Measurements from ENCODE around the gene PSD4. TPM values are rescaled to one million over a fixed set of nuclear protein-coding genes. Genes with fewer than 3 reads are reported as not detected.

Gene PSD4
- total and polyA plus RNA-seq, 2 of the 8 experiments (the other 6 are each of a cell fraction or from before 2014, with no cell fraction given), result 0.53 to 1.2 TPM

DNA sequence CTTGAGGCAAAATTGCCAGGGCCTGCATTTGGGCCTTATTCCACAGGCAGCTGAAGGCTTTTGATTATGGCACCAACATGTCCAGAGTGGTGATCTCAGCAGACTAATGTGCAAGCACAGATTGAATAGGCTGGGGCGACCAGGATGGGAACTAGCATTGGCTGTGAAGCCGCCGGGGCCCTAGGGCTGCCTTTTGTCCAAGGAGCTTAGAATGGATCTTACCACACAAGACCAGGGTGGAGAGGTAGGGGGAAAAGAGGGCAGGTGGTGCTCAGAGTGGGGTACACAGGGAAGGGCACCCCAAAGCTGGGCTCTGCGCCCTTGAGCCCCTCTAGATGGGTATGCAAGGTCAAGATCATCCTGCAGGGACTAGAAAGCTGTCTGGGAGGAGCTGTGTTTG is 23.1 kb downstream of the PSD4 start:
- Histone ChIP-seq H2BK12ac (ENCODE audit: low read depth, low read length) (no peak overlapping the region), H3K9ac (replicated peaks in 1 of 4; ENCODE audit: extremely low read depth in 1 of 4, low read depth in 3 of 4, low read length in 3 of 4) (no peak overlapping the region), H3K18ac (ENCODE audit: extremely low read depth, low read length) (no peak overlapping the region), H4K8ac (ENCODE audit: extremely low read depth, insufficient read depth, low read length) (no peak overlapping the region), H4K5ac (ENCODE audit: insufficient read length, low read depth, low read length) (no peak overlapping the region), H3K4me2 (ENCODE audit: insufficient read depth in 1 of 2, low read depth in 2 of 2, low read length in 2 of 2) (no peak overlapping the region), H3K56ac (replicated peaks; ENCODE audit: insufficient read length, low read depth, low read length) (no peak overlapping the region), H4K20me1 (replicated peaks in 1 of 2; ENCODE audit: control insufficient read depth in 1 of 2, insufficient read depth in 2 of 2, low read length in 2 of 2) (no peaks in the 10 kb centered on the region), H3K14ac (ENCODE audit: insufficient read length) (no peak overlapping the region), H3K79me1 (ENCODE audit: low read depth, low read length) (no peaks in the 10 kb centered on the region), H3K23me2 (ENCODE audit: low read depth, low read length) (peaks cover 2% of the 10 kb centered on the region; the same call in 1 of the 2 replicates), H2AFZ (ENCODE audit: low read length) (no peak overlapping the region), H2BK120ac (replicated peaks; ENCODE audit: low read depth, low read length) (no peak overlapping the region), H3K79me2 (ENCODE audit: control insufficient read depth in 1 of 2, insufficient read depth in 2 of 2, low read length in 2 of 2) (no peaks in the 10 kb centered on the region), H3K36me3 (ENCODE audit: control insufficient read depth in 2 of 4, insufficient read depth in 4 of 4, low read length in 3 of 4) (no peaks in the 10 kb centered on the region), H2BK5ac (ENCODE audit: low read depth, low read length) (no peak overlapping the region), H3K4me1 (replicated peaks in 1 of 4; ENCODE audit: control insufficient read depth in 3 of 4, insufficient read depth in 4 of 4, low read length in 3 of 4) (no peaks in the 10 kb centered on the region; a peak in 2 of 7 replicates), H4K91ac (replicated peaks; ENCODE audit: insufficient read length, low read length) (no peak overlapping the region), H3K27me3 (replicated peaks in 1 of 4; ENCODE audit: control insufficient read depth in 3 of 4, extremely low read depth in 1 of 4, insufficient read depth in 3 of 4, low read length in 3 of 4) (peaks cover 0 to 2% (median 0%) of the 10 kb centered on the region in 4 experiments; a peak in 1 of 7 replicates), H3K4me3 (ENCODE audit: extremely low read depth in 1 of 4, insufficient read depth in 2 of 4, low read depth in 3 of 4, low read length in 4 of 4) (no peak overlapping the region), H2BK20ac (ENCODE audit: low read length) (no peak overlapping the region), H3K27ac (ENCODE audit: low read depth, low read length) (no peak overlapping the region), H2BK15ac (ENCODE audit: low read length) (no peak overlapping the region), H3K9me3 (ENCODE audit: insufficient read depth in 2 of 2, low read depth in 1 of 2, low read length in 1 of 2) (no peaks in the 10 kb centered on the region), H2AK5ac (ENCODE audit: low read depth, low read length) (no peak overlapping the region), H3K4ac (replicated peaks; ENCODE audit: insufficient read length, low read depth, low read length) (no peak overlapping the region), H3K23ac (ENCODE audit: insufficient read length) (no peak overlapping the region)
- TF ChIP-seq CTCF (IDR thresholded peaks at IDR 0.05; ENCODE audit: control extremely low read depth in 1 of 3, insufficient read depth in 1 of 3, low read depth in 1 of 3, low read length in 3 of 3) (no peak), YY1 (IDR thresholded peaks at IDR 0.05; ENCODE audit: low read depth, low read length) (no peak)
- ChIA-PET CTCF (ENCODE audit: partially characterized antibody) (interaction anchor here (0.6 to 16.5 kb wide), 8 partner anchors 22 to 124 kb away, joined by 3 to 253 read pairs (median 4); no protein-coding TSS in a partner anchor), POLR2A (ENCODE audit: partially characterized antibody) (interaction anchor here (1.6 kb wide), 1 partner anchor 41 kb away, joined by 6 read pairs; no protein-coding TSS in a partner anchor)
- DNase-seq (ENCODE audit: low read depth in 1 of 2, low spot score in 2 of 2), result no peak
- no peak for FAIRE-seq
- 89% methylated on average over 4 of the region's 4 CpGs; no CpG with 5 or more reads in 1 of the 2 experiments for whole genome bisulfite sequencing, 2 experiments (ENCODE audit: extremely low coverage in 1 of 2, insufficient coverage in 1 of 2, insufficient read length in 1 of 2, insufficient replicate concordance in 2 of 2, low coverage in 1 of 2, low lambda C conversion rate in 2 of 2, missing lambda C conversion rate in 1 of 2)
